HG02884 (cell line): ENCODE data around the gene JADE2.
"Not testable (repeated sequence)": the region's sequence is repeated elsewhere in the genome, so short reads cannot be mapped to it uniquely, and the experiment has no call there.

Source experiments
- ATAC-seq: cut with Tn5 transposase; IDR thresholded peaks from one replicate; pipeline ENCODE4 v1.9.1; 2021; ENCODE audit warnings: mild to moderate bottlenecking, moderate library complexity; ENCODE audit not compliant: unreplicated experiment

JADE2 gene

DNA sequence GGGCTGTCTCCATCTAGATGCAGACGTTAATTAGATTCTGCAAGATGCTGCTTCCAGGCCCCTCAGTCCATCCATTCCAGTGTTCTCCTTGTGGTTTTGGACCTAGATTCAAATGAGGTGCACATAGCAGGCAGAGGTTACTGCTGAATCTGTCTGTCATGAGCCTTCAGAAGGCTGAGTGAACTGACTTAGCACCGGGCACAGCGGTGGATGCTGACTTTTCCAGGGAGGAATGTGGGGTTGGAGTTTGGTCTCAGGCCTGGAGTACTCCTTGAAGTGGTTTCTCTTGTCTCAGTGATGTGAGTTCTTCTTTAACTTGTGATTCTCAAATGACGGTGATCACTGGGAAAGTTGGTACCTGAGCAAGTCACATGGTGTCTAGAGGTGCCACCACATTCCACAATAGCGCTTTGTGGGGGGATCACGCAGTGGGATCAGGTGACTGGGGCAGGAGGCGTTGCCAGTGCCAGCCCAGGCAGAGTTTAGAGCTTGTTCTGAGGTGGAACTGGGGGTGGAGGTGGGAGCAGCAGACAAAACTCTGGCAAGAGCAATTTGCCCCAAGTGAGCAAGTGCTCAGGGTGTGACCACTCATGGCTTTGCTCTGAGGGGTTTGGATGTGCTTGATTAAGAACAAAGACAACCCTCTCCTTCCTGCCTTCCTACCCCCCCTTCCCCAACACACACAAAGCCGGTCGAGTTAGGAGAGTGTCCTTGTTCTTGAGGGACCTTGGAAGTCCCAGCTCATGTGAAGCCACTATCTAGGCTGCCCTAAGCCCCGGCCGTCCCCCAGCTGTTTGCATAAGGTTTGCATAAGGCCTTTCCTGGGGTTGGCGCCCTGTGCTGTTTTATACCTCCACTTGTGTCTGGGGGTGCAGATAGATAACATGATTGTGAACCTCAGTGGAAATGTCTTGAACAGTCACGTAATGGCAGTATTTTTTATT is 25.1 kb downstream of the JADE2 start:
- ATAC-seq = no peak

- no peak for ATAC-seq
Measured at GRCh38 chr5:134551901-134552300, 26.4 kb downstream of the JADE2 start.

DNA sequence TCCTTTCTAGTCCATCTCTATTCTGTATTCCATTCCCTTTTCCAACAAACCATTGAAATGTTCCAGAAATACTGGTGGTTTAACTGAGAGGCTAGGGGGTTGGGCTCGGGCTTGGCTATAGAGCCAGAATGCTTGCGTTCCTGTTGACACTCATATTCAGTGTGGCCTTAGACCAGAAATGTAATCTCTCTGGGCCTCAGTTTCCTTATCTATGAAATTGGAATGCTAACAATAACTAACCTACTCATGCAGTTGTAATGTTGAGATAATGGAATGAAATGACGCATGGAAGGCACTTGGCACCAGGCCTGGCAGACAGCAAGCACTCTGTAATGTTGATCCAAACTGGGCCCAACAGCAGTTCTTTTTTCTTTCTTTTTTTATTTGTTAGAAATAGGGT is 26.8 kb downstream of the JADE2 start:
- ATAC-seq = no peak

GRCh38 chr5:134552716-134553115 is 27.2 kb downstream of the JADE2 start:
- ATAC-seq = not testable (repeated sequence)

DNA sequence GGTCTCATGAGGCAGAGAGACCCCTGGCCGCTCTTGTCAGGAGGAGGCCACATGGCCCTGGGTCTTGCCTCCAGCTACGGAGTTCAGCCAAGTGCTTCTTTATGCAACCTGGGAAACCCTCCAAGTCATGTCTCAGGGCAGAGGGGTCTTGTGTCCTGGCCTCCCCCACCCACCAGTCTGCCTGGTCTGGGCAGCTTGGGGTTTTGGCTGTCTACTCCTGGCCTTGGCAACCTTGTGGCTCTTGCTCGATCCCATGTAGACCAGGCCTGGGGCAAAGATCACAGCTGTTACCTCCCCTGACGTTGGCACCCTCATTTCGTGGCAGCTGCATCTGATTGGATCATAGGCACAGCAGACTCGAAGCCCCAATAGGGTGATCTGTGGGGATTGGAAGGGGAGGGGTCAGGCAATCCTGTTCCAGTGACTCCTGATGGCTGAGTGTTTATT is 28.4 kb downstream of the JADE2 start:
- ATAC-seq = no peak

GRCh38 chr5:134554319-134555222 is 29.1 kb downstream of the JADE2 start:
- peak; percentile 46 for ATAC-seq

- no peak for ATAC-seq
Measured at GRCh38 chr5:134555223-134555889, 29.9 kb downstream of the JADE2 start.

GRCh38 chr5:134555890-134556311 is 30.4 kb downstream of the JADE2 start:
- no peak for ATAC-seq

GRCh38 chr5:134556588-134556987 is 31.1 kb downstream of the JADE2 start:
- not testable (repeated sequence) for ATAC-seq

DNA sequence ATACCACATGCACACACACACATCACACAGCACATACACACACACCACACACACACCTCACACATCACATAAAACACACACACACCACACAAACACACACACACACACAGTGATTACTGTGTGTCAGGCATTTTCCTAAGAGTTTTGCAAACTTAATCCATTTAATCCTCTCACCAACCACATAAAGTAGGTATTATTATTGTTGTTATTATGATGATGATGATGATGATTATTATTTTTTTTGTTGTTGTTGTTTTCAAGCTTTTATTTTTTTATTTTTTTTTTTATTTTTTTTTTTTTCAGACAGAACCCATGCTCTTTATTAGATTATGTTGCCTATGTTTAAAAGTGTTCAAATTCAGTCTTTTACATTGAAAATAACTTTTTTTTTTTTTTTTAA is 31.5 kb downstream of the JADE2 start:
- ATAC-seq = no peak

- no peak for ATAC-seq
Measured at GRCh38 chr5:134559672-134560071, 34.2 kb downstream of the JADE2 start.

DNA sequence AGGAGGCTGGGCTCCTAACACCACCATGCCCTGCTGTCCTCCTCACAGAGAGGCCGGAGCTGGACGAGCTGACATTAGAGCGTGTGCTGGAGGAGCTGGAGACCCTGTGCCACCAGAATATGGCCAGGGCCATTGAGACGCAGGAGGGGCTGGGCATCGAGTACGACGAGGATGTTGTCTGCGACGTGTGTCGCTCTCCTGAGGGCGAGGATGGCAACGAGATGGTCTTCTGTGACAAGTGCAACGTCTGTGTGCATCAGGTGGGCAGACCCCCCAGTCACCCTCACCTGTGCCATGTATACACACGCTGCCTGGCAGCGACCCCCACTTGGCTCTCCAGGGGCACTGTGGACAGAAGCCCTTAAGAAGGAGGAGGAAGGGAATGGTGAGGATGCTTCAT is 35.2 kb downstream of the JADE2 start:
- no peak for ATAC-seq

- ATAC-seq = no peak
Measured at GRCh38 chr5:134561871-134562296, 36.4 kb downstream of the JADE2 start.

- ATAC-seq = no peak
Measured at GRCh38 chr5:134563221-134563620, 37.8 kb downstream of the JADE2 start.

- ATAC-seq = no peak
Measured at GRCh38 chr5:134563962-134564361, 38.5 kb downstream of the JADE2 start.

GRCh38 chr5:134564396-134564795 is 38.9 kb downstream of the JADE2 start:
- no peak for ATAC-seq

- ATAC-seq = no peak
Measured at GRCh38 chr5:134565791-134566740, 40.6 kb downstream of the JADE2 start.

- no peak for ATAC-seq
Measured at GRCh38 chr5:134566741-134567221, 41.3 kb downstream of the JADE2 start.

GRCh38 chr5:134567641-134568336 is 42.3 kb downstream of the JADE2 start:
- ATAC-seq = no peak
